AG09309 (cell line): ENCODE results near the gene ALDH6A1.

Experiments
- DNase-seq: peaks from one replicate; pipeline ENCODE4 v3.0.0-alpha.2; 2010; ENCODE audit warnings: low read depth
- H3K4me3 ChIP-seq: 2 replicates; pipeline ENCODE4 v1.5.1; 2011; ENCODE audit warnings: mild to moderate bottlenecking, low read depth, low read length, moderate library complexity; ENCODE audit not compliant: control insufficient read depth
- TF ChIP-seq, protein P1 (sequence below): IDR thresholded peaks from 2 replicates; pipeline ENCODE4 v1.5.1; 2011; ENCODE audit warnings: mild to moderate bottlenecking, low read depth, low read length, inconsistent platforms; ENCODE audit not compliant: insufficient read depth, control insufficient read depth; ENCODE audit errors: missing control alignments

ALDH6A1 gene

DNA sequence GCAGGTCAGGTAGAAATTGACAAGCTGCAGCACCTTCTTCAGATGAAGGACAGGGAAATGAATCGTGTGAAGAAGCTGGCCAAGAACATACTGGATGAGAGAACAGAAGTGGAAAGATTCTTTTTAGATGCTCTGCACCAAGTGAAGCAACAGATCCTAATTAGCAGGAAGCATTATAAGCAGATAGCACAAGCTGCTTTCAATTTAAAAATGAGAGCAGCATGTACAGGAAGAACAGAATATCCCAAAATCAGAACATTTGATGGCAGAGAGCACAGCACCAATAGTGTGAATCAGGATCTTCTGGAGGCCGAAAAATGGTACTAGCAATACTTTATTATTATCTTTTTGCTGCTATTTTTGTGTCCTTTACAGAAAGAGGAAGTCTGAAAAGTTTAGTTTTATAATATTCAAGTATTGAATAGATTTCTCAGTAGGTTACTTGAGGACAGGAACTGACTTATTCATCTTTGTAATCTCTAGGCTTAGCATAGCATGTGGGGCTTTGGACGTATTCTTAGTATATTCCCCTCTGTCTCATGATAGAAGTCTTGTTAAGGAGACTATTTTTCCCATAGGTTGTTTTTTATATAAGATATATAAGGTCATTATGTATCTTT, 34.3 kb downstream of the ALDH6A1 start:
- DNase-seq: no peak
- TF ChIP-seq, protein P1, sequence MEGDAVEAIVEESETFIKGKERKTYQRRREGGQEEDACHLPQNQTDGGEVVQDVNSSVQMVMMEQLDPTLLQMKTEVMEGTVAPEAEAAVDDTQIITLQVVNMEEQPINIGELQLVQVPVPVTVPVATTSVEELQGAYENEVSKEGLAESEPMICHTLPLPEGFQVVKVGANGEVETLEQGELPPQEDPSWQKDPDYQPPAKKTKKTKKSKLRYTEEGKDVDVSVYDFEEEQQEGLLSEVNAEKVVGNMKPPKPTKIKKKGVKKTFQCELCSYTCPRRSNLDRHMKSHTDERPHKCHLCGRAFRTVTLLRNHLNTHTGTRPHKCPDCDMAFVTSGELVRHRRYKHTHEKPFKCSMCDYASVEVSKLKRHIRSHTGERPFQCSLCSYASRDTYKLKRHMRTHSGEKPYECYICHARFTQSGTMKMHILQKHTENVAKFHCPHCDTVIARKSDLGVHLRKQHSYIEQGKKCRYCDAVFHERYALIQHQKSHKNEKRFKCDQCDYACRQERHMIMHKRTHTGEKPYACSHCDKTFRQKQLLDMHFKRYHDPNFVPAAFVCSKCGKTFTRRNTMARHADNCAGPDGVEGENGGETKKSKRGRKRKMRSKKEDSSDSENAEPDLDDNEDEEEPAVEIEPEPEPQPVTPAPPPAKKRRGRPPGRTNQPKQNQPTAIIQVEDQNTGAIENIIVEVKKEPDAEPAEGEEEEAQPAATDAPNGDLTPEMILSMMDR: no peak
- H3K4me3 ChIP-seq: no peak overlapping the region

DNA sequence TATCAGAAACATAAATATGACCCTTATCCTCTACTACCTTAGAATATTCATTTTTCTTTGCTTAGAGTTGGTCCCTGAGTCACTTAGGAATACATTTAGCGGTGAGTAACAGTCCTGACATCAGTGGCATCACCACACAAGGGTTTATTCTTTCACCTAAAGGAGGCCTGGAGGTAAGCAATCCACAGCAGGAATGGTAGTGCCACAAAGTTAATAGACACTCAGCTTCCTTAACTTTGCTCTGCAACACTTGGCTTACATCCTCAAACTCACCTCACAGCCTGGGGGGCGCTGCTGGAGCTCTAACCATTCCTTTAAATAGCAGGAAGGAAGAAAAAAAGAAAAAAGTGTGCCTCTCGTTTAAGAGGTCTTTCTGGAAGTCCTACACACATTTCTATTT, 36.0 kb downstream of the ALDH6A1 start:
- no peak overlapping the region for H3K4me3 ChIP-seq
- TF ChIP-seq, protein P1: no peak
- no peak for DNase-seq

DNA sequence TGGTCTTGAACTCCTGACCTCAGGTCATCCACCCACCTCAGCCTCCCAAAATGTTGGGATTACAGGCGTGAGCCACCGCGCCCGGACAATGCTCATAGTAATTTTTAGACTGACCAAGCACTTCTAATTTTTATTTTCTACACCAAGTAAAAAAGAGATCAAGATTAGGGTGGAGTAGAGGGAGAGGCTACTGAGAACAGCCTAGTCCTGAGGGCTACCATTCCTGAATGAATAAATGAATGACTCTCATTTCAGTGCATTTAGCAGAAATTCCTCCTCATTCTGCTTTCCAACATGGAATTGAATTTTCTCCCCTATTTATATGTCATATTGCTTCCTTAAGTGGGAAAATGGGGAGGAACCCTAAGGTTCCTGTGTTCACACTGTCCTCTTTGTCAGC, 38.7 kb downstream of the ALDH6A1 start:
- TF ChIP-seq, protein P1: no peak
- no peak for DNase-seq
- H3K4me3 ChIP-seq: no peak overlapping the region

DNA sequence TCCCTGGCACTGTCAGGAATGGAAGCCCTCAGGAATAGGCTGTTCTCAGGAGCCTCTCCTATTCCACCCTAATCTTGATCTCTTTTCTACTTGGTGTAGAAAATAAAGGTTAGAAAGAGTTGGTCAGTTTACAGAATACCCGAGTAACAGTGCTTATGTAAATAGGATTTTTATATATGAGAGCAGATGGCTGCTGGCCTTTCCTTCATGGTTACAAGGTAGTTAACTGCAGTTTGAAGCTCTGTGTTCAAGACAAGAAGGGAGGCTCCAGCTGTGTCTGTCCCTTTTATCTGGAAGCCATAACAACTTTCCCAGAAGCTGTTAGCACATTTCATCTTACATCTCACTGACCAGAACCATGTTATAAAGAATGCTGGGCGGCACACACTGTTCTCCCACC, 42.0 kb downstream of the ALDH6A1 start:
- TF ChIP-seq, protein P1: no peak

DNA sequence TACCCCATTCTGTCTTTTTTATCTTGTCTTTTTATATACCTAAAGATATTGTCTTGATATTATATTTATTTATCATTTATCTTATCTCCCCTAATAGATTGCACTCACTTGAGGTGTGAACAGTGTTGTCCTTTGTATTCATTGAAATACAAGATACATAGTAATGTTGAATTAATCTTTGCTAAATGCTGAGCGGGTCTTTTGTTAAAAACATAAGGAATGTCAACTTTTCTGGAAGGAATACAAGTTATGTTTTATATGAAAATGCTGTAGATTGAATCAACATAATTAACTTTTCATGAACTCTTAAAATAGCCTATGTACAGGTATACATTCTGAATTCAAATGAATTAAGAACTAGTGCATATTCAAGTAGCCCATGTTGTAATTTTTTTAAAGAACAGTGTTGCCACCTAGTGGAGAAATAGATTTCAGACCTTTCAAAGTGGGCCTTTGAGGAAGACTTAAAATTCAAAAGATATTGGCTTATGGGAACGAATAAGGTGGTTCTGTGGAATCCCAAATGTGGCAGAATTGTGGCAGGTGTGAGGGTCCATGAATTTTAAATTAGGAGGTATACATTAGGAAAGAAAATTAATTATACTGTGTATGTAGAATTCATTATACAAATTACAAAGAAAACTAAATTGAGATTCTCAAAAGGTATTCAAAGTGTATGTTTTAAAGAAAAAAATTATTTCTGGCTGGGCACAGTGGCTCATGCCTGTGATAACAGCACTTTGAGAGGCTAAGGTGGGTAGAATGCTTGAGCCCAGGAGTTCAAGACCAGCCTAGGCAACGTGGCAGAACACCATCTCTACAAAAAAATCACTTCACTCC, 46.0 kb downstream of the ALDH6A1 start:
- no peak overlapping the region for H3K4me3 ChIP-seq
- TF ChIP-seq, protein P1: peak; percentile 50
- no peak for DNase-seq

More for the DNA sequence above, 42.0 kb downstream of the ALDH6A1 start:
- no peak for DNase-seq
- no peak overlapping the region for H3K4me3 ChIP-seq

DNA sequence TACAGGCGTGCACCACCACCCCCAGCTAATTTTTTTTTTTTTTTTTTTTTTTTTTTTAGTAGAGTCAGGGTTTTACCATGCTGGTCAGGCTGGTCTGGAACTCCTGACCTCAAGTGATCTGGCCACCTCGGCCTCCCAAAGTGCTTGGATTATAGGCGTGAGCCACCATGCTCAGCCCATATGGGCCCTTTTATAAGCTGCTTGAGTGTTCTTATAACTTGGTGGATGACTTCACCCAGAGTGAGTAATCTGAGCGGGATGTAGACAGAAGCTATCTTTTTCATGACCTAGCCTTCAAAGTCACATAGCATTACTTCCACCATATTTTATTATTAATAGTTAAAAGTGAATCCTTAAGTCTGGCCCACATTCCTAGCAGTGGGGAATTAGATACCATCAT, 48.7 kb downstream of the ALDH6A1 start:
- TF ChIP-seq, protein P1: no peak
- H3K4me3 ChIP-seq: no peak overlapping the region
- no peak for DNase-seq
